BJ (cell line): ENCODE data around the gene LRBA. TPM values are rescaled to one million over a fixed set of nuclear protein-coding genes. Genes with fewer than 3 reads are reported as not detected.

ENCODE experiments used
- CTCF ChIA-PET: fragments of 350-600 bp; formaldehyde crosslinking; extraction: SDS; loops from one replicate; lab custom pipeline; 2021; ENCODE audit warnings: antibody characterized with exemption, inconsistent platforms; lab: Yijun Ruan, JAX
- POLR2A ChIA-PET: fragments of 300-600 bp; sonication (Branson Sonifier 250); formaldehyde crosslinking; extraction: SDS; loops from one replicate; lab custom pipeline; 2021; ENCODE audit warnings: antibody characterized with exemption; lab: Charles Lee
- DNase-seq: peaks from one replicate; pipeline ENCODE4 v3.0.0-alpha.2; 2011; ENCODE audit warnings: low read depth
- H3K27me3 ChIP-seq: 2 replicates; pipeline ENCODE4 v1.6.0; 2011; ENCODE audit warnings: low read length; ENCODE audit not compliant: control insufficient read depth, insufficient read depth
- H3K36me3 ChIP-seq: 2 replicates; pipeline ENCODE4 v1.5.1; 2011; ENCODE audit warnings: low read length; ENCODE audit not compliant: control insufficient read depth, insufficient read depth
- H3K4me3 ChIP-seq: 2 replicates; pipeline ENCODE4 v1.5.1; 2011; ENCODE audit warnings: low read depth, mild to moderate bottlenecking, control low read depth, low read length
- polyA plus RNA-seq: library from polyadenylated mRNA; depleted of rRNA; stranded (reverse); fragments of >200 nt; gene quantifications from 2 replicates; pipeline ENCODE4 v1.2.3, GENCODE V29; 2011
- TF ChIP-seq, protein P1 (sequence below): IDR thresholded peaks from 2 replicates; pipeline ENCODE4 v1.5.1; 2011; ENCODE audit warnings: low read depth, mild to moderate bottlenecking, control low read depth, inconsistent platforms, low read length, moderate library complexity; ENCODE audit not compliant: insufficient read depth

LRBA gene
- polyA plus RNA-seq, 1 experiment: 8.2 TPM

DNA sequence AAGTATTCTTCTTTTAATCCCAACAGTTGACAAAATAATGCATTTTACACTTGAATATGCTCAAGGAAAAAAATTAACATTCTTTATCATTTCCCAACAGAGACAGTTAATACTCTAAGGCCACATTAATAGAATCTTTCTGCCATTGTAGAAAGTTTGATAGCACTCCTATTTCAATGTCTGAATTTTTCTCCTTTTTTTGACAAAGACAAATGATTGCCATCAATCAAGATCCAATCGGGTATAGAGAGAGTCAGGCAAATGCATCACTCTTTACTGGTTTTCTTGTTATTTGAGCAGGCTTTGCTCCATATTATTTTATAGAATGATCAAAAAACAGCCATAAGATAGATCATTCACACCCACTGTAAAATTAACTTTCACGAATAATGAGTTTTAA, 387.0 kb downstream of the LRBA start:
- H3K27me3 ChIP-seq: no peaks in the 10 kb centered on the region
- H3K4me3 ChIP-seq: no peak overlapping the region
- no peak for DNase-seq
- TF ChIP-seq, protein P1, sequence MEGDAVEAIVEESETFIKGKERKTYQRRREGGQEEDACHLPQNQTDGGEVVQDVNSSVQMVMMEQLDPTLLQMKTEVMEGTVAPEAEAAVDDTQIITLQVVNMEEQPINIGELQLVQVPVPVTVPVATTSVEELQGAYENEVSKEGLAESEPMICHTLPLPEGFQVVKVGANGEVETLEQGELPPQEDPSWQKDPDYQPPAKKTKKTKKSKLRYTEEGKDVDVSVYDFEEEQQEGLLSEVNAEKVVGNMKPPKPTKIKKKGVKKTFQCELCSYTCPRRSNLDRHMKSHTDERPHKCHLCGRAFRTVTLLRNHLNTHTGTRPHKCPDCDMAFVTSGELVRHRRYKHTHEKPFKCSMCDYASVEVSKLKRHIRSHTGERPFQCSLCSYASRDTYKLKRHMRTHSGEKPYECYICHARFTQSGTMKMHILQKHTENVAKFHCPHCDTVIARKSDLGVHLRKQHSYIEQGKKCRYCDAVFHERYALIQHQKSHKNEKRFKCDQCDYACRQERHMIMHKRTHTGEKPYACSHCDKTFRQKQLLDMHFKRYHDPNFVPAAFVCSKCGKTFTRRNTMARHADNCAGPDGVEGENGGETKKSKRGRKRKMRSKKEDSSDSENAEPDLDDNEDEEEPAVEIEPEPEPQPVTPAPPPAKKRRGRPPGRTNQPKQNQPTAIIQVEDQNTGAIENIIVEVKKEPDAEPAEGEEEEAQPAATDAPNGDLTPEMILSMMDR: no peak
- ChIA-PET POLR2A (no interaction called here), CTCF (no interaction called here)
- H3K36me3 ChIP-seq: no peaks in the 10 kb centered on the region

DNA sequence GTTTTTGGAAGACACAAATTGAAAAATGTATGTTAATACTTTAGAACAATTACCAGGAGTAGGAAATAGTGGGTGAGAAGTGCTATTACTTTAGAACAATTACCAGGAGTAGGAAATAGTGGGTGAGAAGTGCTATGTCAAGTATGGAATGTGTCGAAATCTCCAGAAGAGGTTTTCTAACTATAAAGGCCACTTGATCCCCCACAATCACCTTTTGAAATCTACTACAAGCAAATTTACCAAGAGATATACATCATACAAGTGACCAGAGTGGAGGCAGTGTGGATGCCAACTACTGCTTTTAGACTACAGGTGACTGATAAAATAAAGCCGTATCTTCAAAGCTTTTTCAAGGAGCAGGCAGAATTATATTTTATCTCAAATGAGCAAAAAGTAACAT, 390.1 kb downstream of the LRBA start:
- Histone ChIP-seq H3K27me3 (no peaks in the 10 kb centered on the region), H3K4me3 (no peak overlapping the region), H3K36me3 (no peaks in the 10 kb centered on the region)
- CTCF ChIA-PET: interaction anchor here (0.6 to 1.8 kb wide), 3 partner anchors 8 to 242 kb away, joined by 3 to 5 read pairs (median 3); no protein-coding TSS in a partner anchor
- DNase-seq: no peak
- TF ChIP-seq, protein P1: no peak
- POLR2A ChIA-PET: no interaction called here

DNA sequence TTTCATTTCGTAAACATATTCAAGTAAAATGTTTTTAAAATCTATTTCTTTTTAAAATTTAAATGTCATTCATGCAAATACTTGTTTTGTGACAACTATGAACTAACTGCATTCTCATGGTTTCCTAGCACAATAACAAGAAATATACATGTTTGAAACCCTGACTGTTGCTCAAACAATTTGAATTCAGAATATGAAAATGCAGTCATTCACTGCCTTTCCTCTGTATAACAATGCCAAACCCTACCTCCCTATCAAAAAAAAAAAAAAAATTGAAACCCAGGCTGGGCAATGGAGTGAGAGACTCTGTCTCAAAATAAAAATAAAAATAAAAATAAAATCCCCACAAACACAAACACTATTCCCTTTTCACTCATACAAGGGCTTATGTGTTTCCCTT, 391.0 kb downstream of the LRBA start:
- no peak for DNase-seq
- Histone ChIP-seq H3K36me3 (no peaks in the 10 kb centered on the region), H3K4me3 (no peak overlapping the region), H3K27me3 (no peaks in the 10 kb centered on the region)
- CTCF ChIA-PET: no interaction called here
- TF ChIP-seq, protein P1: no peak
- POLR2A ChIA-PET: no interaction called here

DNA sequence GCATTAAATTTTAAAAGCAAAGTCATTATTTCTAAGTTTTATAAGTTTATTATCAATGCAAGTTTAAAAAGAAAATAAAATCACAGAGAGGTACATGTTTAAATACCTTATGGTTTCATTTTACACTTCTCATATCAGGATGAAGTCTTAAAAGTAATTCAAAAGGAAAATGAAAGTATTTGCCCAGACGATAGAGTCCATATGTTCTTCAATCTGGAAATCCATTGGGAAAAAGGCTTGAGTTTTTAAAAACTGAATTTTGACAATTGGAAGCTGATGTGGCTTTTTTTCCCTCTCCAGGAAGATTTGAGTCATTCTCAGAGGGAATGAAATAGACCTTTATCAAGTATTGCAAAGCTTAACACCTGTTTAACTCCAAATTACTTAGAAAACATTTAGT, 396.0 kb downstream of the LRBA start:
- H3K36me3 ChIP-seq: no peaks in the 10 kb centered on the region
- TF ChIP-seq, protein P1: no peak
- H3K4me3 ChIP-seq: no peak overlapping the region
- DNase-seq: no peak
- CTCF ChIA-PET: interaction anchor here (0.7 kb wide), 1 partner anchor 495 kb away, joined by 3 read pairs; no protein-coding TSS in a partner anchor
- POLR2A ChIA-PET: no interaction called here
- no peaks in the 10 kb centered on the region for H3K27me3 ChIP-seq

DNA sequence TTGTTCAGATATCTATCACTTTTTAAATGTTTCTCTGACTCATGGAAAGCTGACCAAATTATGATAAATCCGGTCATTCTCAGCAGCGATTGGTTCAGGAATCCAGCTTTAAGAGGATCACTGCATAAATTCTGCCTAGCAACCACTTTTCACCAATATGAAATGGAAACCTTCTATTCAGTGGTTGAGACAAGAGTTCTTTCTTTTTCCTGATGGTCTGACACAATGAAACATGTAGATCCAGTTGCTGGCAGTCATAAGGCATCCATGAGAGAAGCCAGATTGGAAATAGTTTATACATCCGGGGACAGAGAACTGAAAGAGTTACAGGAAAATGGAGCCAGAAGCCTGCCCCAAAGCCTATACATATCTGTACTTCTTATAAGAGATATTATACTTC, 406.0 kb downstream of the LRBA start:
- no peaks in the 10 kb centered on the region for H3K27me3 ChIP-seq
- H3K36me3 ChIP-seq: no peaks in the 10 kb centered on the region
- ChIA-PET POLR2A (no interaction called here), CTCF (interaction anchor here (0.6 kb wide), 1 partner anchor 57 kb away, joined by 3 read pairs; no protein-coding TSS in a partner anchor)
- no peak overlapping the region for H3K4me3 ChIP-seq
- TF ChIP-seq, protein P1: no peak
- DNase-seq: no peak
